ENCODE results near the gene SLC2A10. TPM values are rescaled to one million over a fixed set of nuclear protein-coding genes. Genes with fewer than 3 reads are reported as not detected.

The SLC2A10 gene
- total RNA-seq, 1 donor from 2014 or later: 25.9 TPM

GRCh38 chr20:46770330-46771194, 61.1 kb downstream of the SLC2A10 start:
- no peak for DNase-seq (ENCODE audit: low spot score)

DNA sequence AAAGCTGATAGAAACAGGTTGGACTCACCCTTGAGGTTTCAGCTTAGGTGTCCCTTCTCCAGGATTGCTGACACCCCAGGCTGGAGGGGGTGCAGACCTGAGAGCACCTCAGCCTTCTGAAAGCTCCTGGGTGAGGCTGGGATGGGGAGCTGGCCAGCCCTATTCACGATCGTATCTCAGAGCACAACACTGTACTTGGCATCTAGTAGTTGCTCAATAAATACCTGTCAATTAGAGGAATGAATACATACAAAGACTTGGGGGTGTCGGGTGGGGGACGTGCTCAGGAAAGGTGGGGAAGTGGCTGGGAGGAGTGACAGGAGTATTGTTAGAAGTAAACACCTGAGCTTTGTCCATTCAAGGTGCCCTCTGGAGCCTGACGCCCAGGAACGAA, 61.7 kb downstream of the SLC2A10 start:
- no peak for DNase-seq (ENCODE audit: low spot score)

DNA sequence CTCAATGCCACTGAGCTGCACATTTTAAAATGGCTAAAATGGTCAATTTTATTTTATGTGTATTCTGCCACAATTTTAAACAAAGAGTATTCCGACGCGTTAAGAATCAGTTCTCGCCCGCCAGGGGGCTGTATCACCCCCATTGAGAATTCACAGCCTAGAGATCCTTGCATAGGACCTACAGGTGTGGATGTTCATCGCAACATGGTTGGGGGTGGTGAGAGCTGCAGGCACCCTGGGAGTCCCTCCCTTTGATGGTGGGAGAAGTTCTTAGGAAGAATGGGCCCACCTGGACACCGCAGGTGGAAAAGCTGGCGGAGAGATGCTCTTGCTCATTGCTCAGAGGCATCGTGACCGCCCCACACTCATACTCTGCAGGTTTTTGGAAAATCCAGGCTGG, 63.5 kb downstream of the SLC2A10 start:
- DNase-seq (ENCODE audit: low spot score): no peak

DNA sequence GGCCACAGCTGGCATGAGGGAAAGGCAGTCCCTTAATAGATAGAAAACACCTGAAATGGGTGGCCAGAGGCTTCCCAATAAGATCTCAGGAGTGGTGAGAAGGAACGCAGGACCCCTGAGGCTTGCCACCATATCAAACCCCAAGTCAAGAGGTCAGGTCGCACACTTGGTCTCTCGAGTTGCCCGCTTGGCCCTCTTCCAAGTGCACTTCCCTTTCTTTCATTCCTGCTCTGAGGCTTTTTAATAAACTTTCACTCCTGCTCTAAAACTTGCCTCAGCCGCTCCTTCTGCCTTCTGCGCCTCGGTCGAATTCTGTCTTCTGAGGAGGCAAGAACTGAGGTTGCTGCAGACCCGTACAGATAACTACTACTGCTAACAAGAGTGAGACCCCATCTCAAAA, 64.2 kb downstream of the SLC2A10 start:
- no peak for DNase-seq (ENCODE audit: low spot score)

DNA sequence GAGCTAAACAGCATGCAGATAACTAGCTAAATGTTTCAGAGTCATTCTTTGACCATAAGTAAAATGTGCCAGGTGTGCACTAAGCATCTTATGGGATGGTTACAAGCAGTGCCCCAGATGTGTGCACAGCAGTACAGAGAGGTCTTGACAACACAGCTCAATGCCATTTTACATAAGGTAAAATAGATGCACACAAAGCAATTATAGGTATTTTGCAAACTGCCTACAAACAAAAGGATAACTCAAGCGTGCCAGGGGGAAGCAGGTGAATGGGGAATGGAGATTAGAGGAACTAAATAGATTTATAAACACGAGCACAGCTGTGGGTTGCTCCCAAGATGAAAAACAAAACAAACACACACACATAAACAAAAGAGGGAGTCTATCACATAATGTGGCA, 64.8 kb downstream of the SLC2A10 start:
- no peak for DNase-seq (ENCODE audit: low spot score)

DNA sequence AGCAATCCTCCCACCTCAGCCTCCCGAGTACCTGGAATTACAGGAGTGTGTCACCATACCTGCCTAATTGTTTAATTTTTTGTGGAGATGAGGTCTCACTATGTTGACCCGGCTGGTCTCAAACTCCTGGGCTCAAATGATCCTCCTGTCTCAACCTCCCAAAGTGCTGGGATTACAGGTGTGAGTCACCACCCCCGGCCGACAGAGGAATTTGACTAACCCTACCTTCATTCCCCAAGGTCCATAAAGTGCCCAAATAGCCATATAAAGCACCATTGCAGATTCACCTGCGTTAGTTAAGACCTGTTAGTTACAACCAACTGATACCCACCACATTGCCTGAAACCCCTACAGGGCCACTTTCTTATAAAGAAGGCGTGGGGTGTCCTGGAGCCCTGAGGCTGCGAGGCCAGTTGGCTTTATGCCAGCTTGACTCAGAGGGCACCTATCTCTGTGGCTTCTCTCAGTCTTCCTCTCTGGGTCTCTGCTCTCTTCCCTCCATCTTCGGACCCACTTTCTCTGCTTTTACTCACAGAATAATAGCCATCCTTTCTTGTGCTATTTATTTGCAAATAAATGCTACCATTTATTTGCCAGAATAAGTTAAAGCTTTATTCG, 65.6 kb downstream of the SLC2A10 start:
- no peak for DNase-seq (ENCODE audit: low spot score)

- no peak for DNase-seq (ENCODE audit: low spot score)
Observed at GRCh38 chr20:46775806-46776205, 66.4 kb downstream of the SLC2A10 start.

- DNase-seq (ENCODE audit: low spot score): no peak
Observed at GRCh38 chr20:46777331-46777730, 67.9 kb downstream of the SLC2A10 start.

DNA sequence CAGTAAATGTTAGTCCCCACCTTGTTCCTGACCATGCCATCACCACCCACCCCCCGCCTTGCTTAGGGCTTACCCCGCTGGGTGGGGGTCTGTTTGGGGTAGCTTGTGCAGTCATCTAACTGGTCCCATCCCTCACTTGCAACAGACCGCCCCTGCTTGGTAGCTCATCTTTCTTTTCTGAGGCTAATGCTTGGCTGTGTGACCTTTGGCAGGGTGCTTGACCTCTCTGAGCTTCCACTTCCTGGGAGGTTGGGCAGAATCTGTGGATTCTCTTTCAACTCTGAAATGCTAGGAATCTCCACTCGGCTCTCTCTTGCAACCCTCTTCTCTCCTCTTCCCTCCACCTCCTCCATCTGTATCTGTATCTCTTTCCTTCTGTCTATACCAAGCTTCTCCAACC, 70.4 kb downstream of the SLC2A10 start:
- DNase-seq (ENCODE audit: low spot score): no peak

DNA sequence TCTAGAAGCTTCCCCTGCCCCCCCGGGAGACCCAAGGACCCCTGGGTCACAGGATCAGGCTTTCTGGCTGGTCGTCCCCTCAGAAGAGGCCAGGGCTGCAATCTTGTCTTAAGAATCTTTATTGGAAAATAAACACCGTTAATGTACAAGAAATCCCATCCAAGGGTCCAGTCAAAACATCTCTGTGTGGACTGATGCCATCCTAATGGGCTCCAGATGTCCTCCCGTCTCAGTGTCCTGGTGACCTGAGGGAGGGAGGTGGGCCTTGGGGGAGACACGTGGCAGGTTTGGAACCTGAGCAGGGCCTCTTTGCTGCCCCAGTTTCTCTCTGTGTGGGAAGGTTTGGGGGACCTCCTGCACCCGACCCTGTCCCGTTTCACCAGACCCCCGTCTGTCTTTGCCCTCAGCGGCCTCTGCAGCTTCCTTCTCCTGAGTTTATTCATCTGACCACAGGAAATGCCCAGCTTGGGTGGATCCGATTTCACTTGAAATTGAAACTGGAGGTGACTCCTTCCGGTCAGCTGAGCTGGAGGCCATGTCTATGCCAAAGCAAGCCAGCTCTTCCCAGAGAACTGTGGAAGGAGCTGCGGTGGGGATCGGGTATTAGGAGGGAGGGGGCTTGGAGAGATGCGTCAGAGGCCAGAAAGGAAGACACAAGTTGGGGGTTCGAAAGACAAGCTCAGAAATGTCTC, 75.1 kb downstream of the SLC2A10 start:
- DNase-seq (ENCODE audit: low spot score): no peak

Other genes with a start within 250 kb of the SLC2A10 start
- gene ZNF334, start 196.1 kb upstream of the SLC2A10 start, total RNA-seq: 18.7 TPM
- not detected for gene OCSTAMP, start 159.0 kb upstream of the SLC2A10 start, total RNA-seq
- 5.1 TPM for gene SLC13A3, start 58.2 kb upstream of the SLC2A10 start, total RNA-seq
- 13.5 TPM for gene TP53RK, start 20.2 kb upstream of the SLC2A10 start, total RNA-seq
- gene EYA2, start 185.2 kb downstream of the SLC2A10 start, total RNA-seq: 15.3 TPM

Measured in ureter (tissue), 1 donor.